SK-N-SH (cell line): Measurements from ENCODE around the gene CD63. TPM values are rescaled to one million over a fixed set of nuclear protein-coding genes. Genes with fewer than 3 reads are reported as not detected.
A peak's percentile ranks its signal among the peaks of the same experiment; 100 is the strongest.

Source experiments
- CTCF ChIA-PET: fragments of 300-600, 350-600 bp; formaldehyde crosslinking; extraction: SDS; loops from one replicate; lab custom pipeline; 2021; lab: Yijun Ruan, JAX
- POLR2A ChIA-PET: fragments of 350-600 bp; sonication (Branson Sonifier 250); formaldehyde crosslinking; extraction: SDS; loops from one replicate; lab custom pipeline; 2020; ENCODE audit warnings: antibody characterized with exemption, inconsistent platforms; lab: Yijun Ruan, JAX
- DNase-seq: peaks from one replicate; pipeline ENCODE4 v3.0.0; 2012
- H2AFZ ChIP-seq: fragments of 200-600 bp; sonication (generic); 2 replicates; pipeline ENCODE4 v1.8.1; 2016; ENCODE audit warnings: antibody characterized with exemption, mild to moderate bottlenecking, low read depth
- H3F3A ChIP-seq: fragments of 200-600 bp; sonication (generic); replicated peaks from 2 replicates; pipeline ENCODE3; 2016; ENCODE audit warnings: antibody characterized with exemption, mild to moderate bottlenecking; ENCODE audit not compliant: insufficient read depth
- H3K27ac ChIP-seq, 2 experiments: fragments of 200-500 bp in 1 of 2; fragments of 200-600 bp in 1 of 2; sonication (Bioruptor generic) in 1 of 2; sonication (generic), shearing (Covaris generic) in 1 of 2; 2 replicates each; pipeline versions ENCODE4 v1.5.1 to v1.6.1; 2014 to 2016; ENCODE audit warnings: low read depth in 2 of 2, inconsistent platforms in 1 of 2, low read length in 1 of 2, mild to moderate bottlenecking in 1 of 2, mixed read lengths in 1 of 2
- H3K27me3 ChIP-seq: fragments of 200-600 bp; sonication (generic), shearing (Covaris generic); 2 replicates; pipeline ENCODE4 v1.6.1; 2016; ENCODE audit warnings: mixed run types; ENCODE audit not compliant: insufficient read depth
- H3K36me3 ChIP-seq, 2 experiments: fragments of 200-500 bp in 1 of 2; fragments of 200-600 bp in 1 of 2; sonication (Bioruptor generic) in 1 of 2; sonication (generic) in 1 of 2; replicated peaks in 1 of 2; 2 replicates each; pipeline versions ENCODE3 to v1.5.1; 2014 to 2016; ENCODE audit warnings: low read length in 1 of 2, mild to moderate bottlenecking in 1 of 2; ENCODE audit not compliant: insufficient read depth in 2 of 2, control insufficient read depth in 1 of 2
- H3K4me1 ChIP-seq, 2 experiments: fragments of 200-500 bp in 1 of 2; fragments of 200-600 bp in 1 of 2; sonication (Bioruptor generic) in 1 of 2; sonication (generic), shearing (Covaris generic) in 1 of 2; 2 replicates each; pipeline versions ENCODE4 v1.5.1 to v1.6.1; 2014 to 2016; ENCODE audit warnings: low read depth in 1 of 2, low read length in 1 of 2, mixed run types in 1 of 2; ENCODE audit not compliant: insufficient read depth in 2 of 2, control insufficient read depth in 1 of 2
- H3K4me2 ChIP-seq: fragments of 200-600 bp; sonication (generic), shearing (Covaris generic); 2 replicates; pipeline ENCODE4 v1.6.1; 2017; ENCODE audit warnings: mixed run types
- H3K4me3 ChIP-seq, 2 experiments: fragments of 200-500 bp in 1 of 2; fragments of 200-600 bp in 1 of 2; sonication (Bioruptor generic) in 1 of 2; sonication (generic), shearing (Covaris generic) in 1 of 2; 2 replicates each; pipeline versions ENCODE4 v1.5.1 to v1.8.1; 2014 to 2016; ENCODE audit warnings: low read depth in 2 of 2, inconsistent platforms in 1 of 2, low read length in 1 of 2, mild to moderate bottlenecking in 1 of 2, mixed read lengths in 1 of 2, moderate library complexity in 1 of 2
- H3K79me2 ChIP-seq: fragments of 200-600 bp; sonication (generic); 2 replicates; pipeline ENCODE4 v1.8.1; 2017; ENCODE audit warnings: mild to moderate bottlenecking; ENCODE audit not compliant: insufficient read depth
- H3K9ac ChIP-seq: fragments of 200-600 bp; sonication (generic); 2 replicates; pipeline ENCODE4 v1.6.1; 2017; ENCODE audit warnings: mixed run types
- H3K9me2 ChIP-seq: fragments of 200-600 bp; sonication (generic); 2 replicates; pipeline ENCODE4 v1.6.1; 2017; ENCODE audit warnings: mixed run types
- H3K9me3 ChIP-seq: fragments of 200-600 bp; sonication (generic); 2 replicates; pipeline ENCODE4 v1.6.1; 2017; ENCODE audit warnings: mixed run types, mild to moderate bottlenecking, moderate library complexity
- H4K20me1 ChIP-seq: fragments of 200-600 bp; sonication (generic); 2 replicates; pipeline ENCODE4 v1.6.1; 2017; ENCODE audit warnings: mild to moderate bottlenecking, mixed run types; ENCODE audit not compliant: insufficient read depth
- EZH2phosphoT487 ChIP-seq: fragments of 200-600 bp; sonication (generic); IDR thresholded peaks from 2 replicates; pipeline ENCODE4 v1.6.1; 2017; ENCODE audit warnings: low read depth, mixed run types, mild to moderate bottlenecking, antibody characterized with exemption, moderate library complexity, borderline replicate concordance
- FOSL2 ChIP-seq: IDR thresholded peaks from 2 replicates; pipeline ENCODE4 v1.4.0; 2012; ENCODE audit warnings: low read depth, mild to moderate bottlenecking, moderate library complexity, borderline replicate concordance
- FOXM1 ChIP-seq: IDR thresholded peaks from 2 replicates; pipeline ENCODE4 v1.4.0; 2012; ENCODE audit warnings: low read depth, mild to moderate bottlenecking
- IRF3 ChIP-seq: fragments of 150-350 bp; IDR thresholded peaks from 2 replicates; pipeline ENCODE4 v1.6.1; 2016; ENCODE audit warnings: mild to moderate bottlenecking, low read depth, low read length
- NRF1 ChIP-seq: IDR thresholded peaks from 2 replicates; pipeline ENCODE4 v1.6.1; 2012; ENCODE audit warnings: low read depth, mild to moderate bottlenecking, low read length
- PBX3 ChIP-seq: IDR thresholded peaks from 2 replicates; pipeline ENCODE4; 2012
- POLR2AphosphoS5 ChIP-seq: IDR thresholded peaks from 2 replicates; pipeline ENCODE4 v1.6.1; 2012; ENCODE audit warnings: low read depth, low read length
- RCOR1 ChIP-seq: fragments of 150-350 bp; IDR thresholded peaks from 2 replicates; pipeline ENCODE4 v1.6.1; 2017; ENCODE audit warnings: antibody characterized with exemption, low read length
- RFX5 ChIP-seq: IDR thresholded peaks from 2 replicates; pipeline ENCODE4 v1.6.1; 2012; ENCODE audit warnings: mild to moderate bottlenecking, improper control_type of control experiment, low read length
- RXRA ChIP-seq: IDR thresholded peaks from 2 replicates; pipeline ENCODE4 v1.4.0; 2012; ENCODE audit warnings: low read depth, mild to moderate bottlenecking, borderline replicate concordance
- TCF12 ChIP-seq: IDR thresholded peaks from 2 replicates; pipeline ENCODE4 v1.4.0; 2012
- TEAD4 ChIP-seq: IDR thresholded peaks from 2 replicates; pipeline ENCODE4 v1.4.0; 2012; ENCODE audit warnings: mild to moderate bottlenecking, borderline replicate concordance; ENCODE audit not compliant: insufficient read depth
- USF2 ChIP-seq: fragments of 150-350 bp; IDR thresholded peaks from 2 replicates; pipeline ENCODE4 v1.6.1; 2017; ENCODE audit warnings: antibody characterized with exemption, low read length, low read depth, borderline replicate concordance
- YY1 ChIP-seq: IDR thresholded peaks from 2 replicates; pipeline ENCODE4 v1.4.0; 2012; ENCODE audit warnings: low read depth, mild to moderate bottlenecking
- WGBS: methylation state at CpG from one replicate; pipeline ENCODE4 v1.1.6; 2017; ENCODE audit warnings: low lambda C conversion rate; 5-methylcytosine and 5-hydroxymethylcytosine counted together
- polyA plus RNA-seq, 3 experiments: library from polyadenylated mRNA; depleted of rRNA; stranded (reverse); fragments of >200 nt; gene quantifications; 2 replicates each; pipeline ENCODE4 v1.2.3, GENCODE V29; 2012

The CD63 gene
- polyA plus RNA-seq, 1 of the 3 experiments (the other 2 are of a cell fraction): 1,465 TPM

- CTCF ChIA-PET: interaction anchor here (0.8 to 4.6 kb wide), 5 partner anchors 9 to 70 kb away, joined by 3 to 47 read pairs (median 4); no protein-coding TSS in a partner anchor
- peak overlapping the region; percentile 97 to 100; a peak in 1 of 4 replicates for H3K27ac ChIP-seq
- no peak for DNase-seq
- H3K4me1 ChIP-seq: peaks cover 0 to 26% of the 10 kb centered on the region in 2 experiments; a peak in 1 of 4 replicates
- peak overlapping the region; percentile 97 for H3K4me2 ChIP-seq
- H3K36me3 ChIP-seq: peaks cover 34% of the 10 kb centered on the region in 2 experiments
- peaks cover 48% of the 10 kb centered on the region for H3F3A ChIP-seq
- no peak overlapping the region for H2AFZ ChIP-seq
- peaks cover 47% of the 10 kb centered on the region for H3K79me2 ChIP-seq
- H4K20me1 ChIP-seq: peaks cover 45% of the 10 kb centered on the region
- no peaks in the 10 kb centered on the region for H3K27me3 ChIP-seq
- peak overlapping the region; percentile 74 to 97 for H3K4me3 ChIP-seq
- 87% methylated on average over 8 of the region's 10 CpGs for WGBS
- H3K9me2 ChIP-seq: no peaks in the 10 kb centered on the region
- TF ChIP-seq YY1 (no peak), RFX5 (no peak), POLR2AphosphoS5 (no peak), NRF1 (no peak), RXRA (no peak), EZH2phosphoT487 (no peak), IRF3 (no peak), PBX3 (no peak), USF2 (no peak), FOXM1 (no peak), TCF12 (no peak), TEAD4 (no peak)
- H3K9me3 ChIP-seq: no peaks in the 10 kb centered on the region
- peak overlapping the region; percentile 83; the same call in 1 of the 2 replicates for H3K9ac ChIP-seq
- POLR2A ChIA-PET: no interaction called here
These were observed 1.8 kb downstream of the CD63 start for GRCh38 chr12:55726971-55727370.

- Histone ChIP-seq H3K79me2 (peaks cover 37% of the 10 kb centered on the region), H3K4me3 (no peak overlapping the region), H3K4me2 (peak overlapping the region; percentile 30; the same call in 1 of the 2 replicates), H3K9ac (no peak overlapping the region), H3K27me3 (no peaks in the 10 kb centered on the region), H2AFZ (no peak overlapping the region), H3K27ac (no peak overlapping the region), H4K20me1 (peaks cover 51% of the 10 kb centered on the region), H3K9me2 (no peaks in the 10 kb centered on the region), H3K9me3 (no peaks in the 10 kb centered on the region), H3K4me1 (peaks cover under 1 to 35% of the 10 kb centered on the region in 2 experiments; a peak in 3 of 4 replicates), H3F3A (peaks cover 57% of the 10 kb centered on the region), H3K36me3 (peaks cover 34% of the 10 kb centered on the region in 2 experiments)
- no peak for DNase-seq
- ChIA-PET CTCF (interaction anchor here (0.9 to 11.2 kb wide), 8 partner anchors 10 to 382 kb away, joined by 3 to 202 read pairs (median 6); partner anchors contain the start of genes BLOC1S1 and ITGA7), POLR2A (interaction anchor here (0.6 to 1.3 kb wide), 2 partner anchors 12 to 335 kb away, joined by 3 to 6 read pairs; no protein-coding TSS in a partner anchor)
- TF ChIP-seq TCF12 (no peak), FOSL2 (no peak), RCOR1 (no peak), TEAD4 (no peak), IRF3 (no peak), POLR2AphosphoS5 (0 out of 2 replicates have a peak, but pooled peaks have one; percentile 9), RXRA (no peak)
- 76% methylated on average over 3 of the region's 3 CpGs for WGBS
These were observed 3.3 kb downstream of the CD63 start for GRCh38 chr12:55725556-55725955.
